ENCODE results near the gene LRRC4B.
A peak's percentile ranks its signal among the peaks of the same experiment; 100 is the strongest.

Gene LRRC4B

DNA sequence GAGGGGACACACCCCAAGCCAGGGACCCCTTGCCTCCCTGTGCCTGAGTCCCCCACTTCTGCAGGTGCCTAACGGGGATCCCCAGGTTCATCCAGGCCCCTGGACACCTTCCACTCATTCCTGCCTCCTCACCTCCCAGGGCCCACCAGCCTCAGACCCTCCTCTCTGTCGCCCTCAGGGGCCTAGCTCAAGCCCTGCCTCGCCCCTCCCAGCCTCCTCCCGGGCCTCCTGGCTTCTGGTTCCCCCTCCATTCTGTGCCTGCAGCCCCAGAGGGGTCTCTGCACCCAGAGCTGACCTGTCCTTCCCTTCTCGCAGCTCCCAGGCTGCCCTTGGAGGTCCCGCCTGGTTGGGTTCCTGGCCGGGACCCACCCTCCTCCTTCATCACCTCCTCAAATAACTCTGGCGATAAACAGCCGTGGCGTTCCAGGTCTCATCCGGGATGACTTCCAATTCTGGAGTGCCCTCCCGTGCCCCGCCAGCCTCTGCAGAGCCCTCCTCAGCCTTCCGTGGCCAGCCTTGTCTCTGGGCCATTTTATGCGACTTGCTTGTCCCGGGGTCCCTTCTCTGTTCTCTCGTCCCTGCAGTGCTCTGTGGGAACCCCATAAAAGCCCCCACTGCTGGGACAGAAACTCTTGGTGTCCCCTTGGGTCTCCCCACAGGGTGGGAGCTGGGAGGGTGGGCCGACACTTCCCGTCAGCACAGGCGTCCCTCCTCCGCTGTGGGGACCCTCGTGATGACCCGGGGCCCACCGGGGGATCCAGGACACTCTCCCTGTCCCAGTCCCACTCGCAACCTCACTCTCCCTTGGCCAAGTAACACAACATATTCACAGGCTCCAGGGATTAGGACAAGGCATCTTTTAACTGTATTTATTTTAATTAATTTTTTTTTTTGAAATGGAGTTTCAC, 66.4 kb downstream of the LRRC4B start:
- Histone ChIP-seq H3K4me3 (ENCODE audit: low read length) (no peak overlapping the region), H3K9me3 (ENCODE audit: control insufficient read depth, low read length) (no peaks in the 10 kb centered on the region), H3K9ac (ENCODE audit: low read length) (no peak overlapping the region), H3K36me3 (ENCODE audit: control insufficient read depth, insufficient read depth, low read length) (no peaks in the 10 kb centered on the region), H3K4me1 (ENCODE audit: control insufficient read depth, insufficient read depth, low read length) (no peaks in the 10 kb centered on the region), H3K27me3 (ENCODE audit: control insufficient read depth, insufficient read depth, low read length) (peaks cover 5% of the 10 kb centered on the region)

DNA sequence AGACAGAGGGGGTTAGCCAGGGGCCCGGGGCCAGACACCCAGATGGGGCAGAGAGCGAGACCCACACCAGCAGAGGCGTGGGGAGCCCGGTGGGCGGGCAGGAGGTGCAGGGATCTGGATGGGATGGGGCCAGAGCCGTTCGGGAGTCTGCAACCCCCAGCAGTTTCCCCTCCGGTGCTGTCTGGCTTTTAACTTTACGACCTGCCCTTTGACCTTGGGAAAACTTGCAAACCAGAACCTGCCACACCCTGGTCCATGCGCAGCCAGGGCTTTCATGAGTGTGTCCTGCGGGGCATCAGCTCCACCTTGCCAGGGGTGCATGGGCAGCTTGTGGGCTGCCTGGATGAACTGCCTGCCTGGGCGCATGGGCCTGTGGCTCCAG, 67.1 kb downstream of the LRRC4B start:
- peaks cover 1% of the 10 kb centered on the region for H3K4me1 ChIP-seq (ENCODE audit: control insufficient read depth, insufficient read depth, low read length)
- no peak overlapping the region for H3K4me3 ChIP-seq (ENCODE audit: low read length)
- no peaks in the 10 kb centered on the region for H3K36me3 ChIP-seq (ENCODE audit: control insufficient read depth, insufficient read depth, low read length)
- peaks cover 9% of the 10 kb centered on the region for H3K27me3 ChIP-seq (ENCODE audit: control insufficient read depth, insufficient read depth, low read length)
- no peaks in the 10 kb centered on the region for H3K9me3 ChIP-seq (ENCODE audit: control insufficient read depth, low read length)
- H3K9ac ChIP-seq (ENCODE audit: low read length), result no peak overlapping the region

- H3K27me3 ChIP-seq (ENCODE audit: control insufficient read depth, insufficient read depth, low read length), result peaks cover 9% of the 10 kb centered on the region
- H3K9me3 ChIP-seq (ENCODE audit: control insufficient read depth, low read length), result no peaks in the 10 kb centered on the region
- peaks cover 3% of the 10 kb centered on the region for H3K4me1 ChIP-seq (ENCODE audit: control insufficient read depth, insufficient read depth, low read length)
- H3K36me3 ChIP-seq (ENCODE audit: control insufficient read depth, insufficient read depth, low read length), result no peaks in the 10 kb centered on the region
- H3K4me3 ChIP-seq (ENCODE audit: low read length), result no peak overlapping the region
- no peak overlapping the region for H3K9ac ChIP-seq (ENCODE audit: low read length)
Measured at GRCh38 chr19:50500753-50501151, 67.5 kb downstream of the LRRC4B start.

DNA sequence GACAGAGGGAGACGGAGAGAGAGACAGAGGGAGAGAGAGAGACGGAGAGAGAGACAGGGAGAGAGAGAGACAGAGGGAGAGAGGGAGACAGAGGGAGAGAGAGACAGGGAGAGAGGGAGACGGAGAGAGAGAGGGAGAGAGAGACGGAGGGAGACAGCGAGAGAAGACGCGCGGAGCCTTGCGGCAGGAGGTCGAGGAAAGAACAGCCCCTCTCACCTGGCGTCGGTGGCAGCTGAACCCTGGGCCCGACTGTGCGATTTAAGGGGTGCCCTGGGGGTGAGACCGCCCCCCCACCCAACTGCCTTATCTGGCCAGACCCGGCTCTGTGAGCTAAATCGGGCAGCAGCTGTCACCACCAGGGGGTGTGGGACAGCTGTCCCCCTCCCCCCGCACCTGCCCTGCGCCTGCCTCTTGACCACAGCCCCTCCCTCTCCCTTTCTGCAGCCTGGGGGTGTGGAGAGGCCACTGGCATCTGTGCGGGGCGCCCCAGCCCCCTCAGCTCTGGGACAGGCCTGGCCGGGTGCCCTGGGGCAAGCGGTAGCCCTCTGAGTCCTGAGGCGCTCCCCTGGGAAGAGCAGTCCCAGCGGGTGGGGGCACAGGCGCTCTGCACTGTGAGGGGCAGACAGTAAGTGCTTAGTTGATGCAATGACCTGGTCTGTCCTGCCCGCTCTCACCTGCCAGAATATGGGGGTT, 68.0 kb downstream of the LRRC4B start:
- H3K4me1 ChIP-seq (ENCODE audit: control insufficient read depth, insufficient read depth, low read length), result peaks cover 3% of the 10 kb centered on the region
- H3K4me3 ChIP-seq (ENCODE audit: low read length), result no peak overlapping the region
- no peaks in the 10 kb centered on the region for H3K36me3 ChIP-seq (ENCODE audit: control insufficient read depth, insufficient read depth, low read length)
- peaks cover 9% of the 10 kb centered on the region for H3K27me3 ChIP-seq (ENCODE audit: control insufficient read depth, insufficient read depth, low read length)
- no peak overlapping the region for H3K9ac ChIP-seq (ENCODE audit: low read length)
- no peaks in the 10 kb centered on the region for H3K9me3 ChIP-seq (ENCODE audit: control insufficient read depth, low read length)

DNA sequence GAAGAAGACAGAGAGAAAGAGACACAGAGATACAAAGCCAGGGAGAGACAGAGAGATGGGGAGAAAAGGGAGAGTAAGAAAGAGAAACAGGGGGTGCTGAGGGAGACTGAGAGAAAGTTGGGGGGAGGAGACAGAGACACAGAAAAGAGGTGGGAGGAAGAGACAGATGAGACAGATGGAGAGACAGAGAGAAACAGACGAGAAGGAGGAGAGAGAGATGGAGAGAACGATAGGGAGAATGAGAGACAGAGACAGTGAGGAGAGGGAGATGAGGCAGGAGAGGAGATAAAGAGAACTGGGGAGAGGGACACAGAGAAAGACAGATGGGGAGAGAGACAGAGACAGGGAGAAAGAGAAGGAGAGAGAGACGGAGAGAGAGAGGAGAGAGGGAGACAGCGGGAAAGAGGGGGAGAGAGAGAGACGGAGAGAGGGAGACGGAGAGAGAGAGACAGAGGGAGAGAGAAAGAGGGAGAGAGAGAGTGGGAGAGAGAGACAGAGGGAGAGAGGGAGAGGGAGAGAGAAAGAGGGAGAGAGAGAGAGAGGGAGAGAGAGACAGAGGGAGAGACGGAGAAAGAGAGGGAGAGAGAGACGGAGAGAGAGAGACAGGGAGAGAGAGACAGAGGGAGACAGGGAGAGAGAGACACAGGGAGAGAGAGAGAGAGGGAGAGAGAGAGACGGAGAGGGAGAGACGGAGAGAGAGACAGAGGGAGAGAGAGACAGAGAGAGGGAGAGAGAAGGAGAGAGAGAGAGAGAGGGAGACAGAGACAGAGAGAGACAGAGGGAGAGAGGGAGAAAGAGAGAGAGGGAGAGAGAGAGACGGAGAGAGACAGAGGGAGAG, 69.8 kb downstream of the LRRC4B start:
- Histone ChIP-seq H3K9ac (ENCODE audit: low read length) (no peak overlapping the region), H3K4me3 (ENCODE audit: low read length) (no peak overlapping the region), H3K4me1 (ENCODE audit: control insufficient read depth, insufficient read depth, low read length) (peaks cover 3% of the 10 kb centered on the region)

GRCh38 chr19:50497022-50497405, 71.2 kb downstream of the LRRC4B start:
- Histone ChIP-seq H3K4me1 (ENCODE audit: control insufficient read depth, insufficient read depth, low read length) (peaks cover 3% of the 10 kb centered on the region), H3K9ac (ENCODE audit: low read length) (peak overlapping the region; percentile 7), H3K4me3 (ENCODE audit: low read length) (no peak overlapping the region), H3K36me3 (ENCODE audit: control insufficient read depth, insufficient read depth, low read length) (no peaks in the 10 kb centered on the region), H3K9me3 (ENCODE audit: control insufficient read depth, low read length) (no peaks in the 10 kb centered on the region), H3K27me3 (ENCODE audit: control insufficient read depth, insufficient read depth, low read length) (peaks cover 13% of the 10 kb centered on the region)

More for the DNA sequence above, 69.8 kb downstream of the LRRC4B start:
- no peaks in the 10 kb centered on the region for H3K36me3 ChIP-seq (ENCODE audit: control insufficient read depth, insufficient read depth, low read length)
- H3K27me3 ChIP-seq (ENCODE audit: control insufficient read depth, insufficient read depth, low read length), result peaks cover 9% of the 10 kb centered on the region
- H3K9me3 ChIP-seq (ENCODE audit: control insufficient read depth, low read length), result no peaks in the 10 kb centered on the region

DNA sequence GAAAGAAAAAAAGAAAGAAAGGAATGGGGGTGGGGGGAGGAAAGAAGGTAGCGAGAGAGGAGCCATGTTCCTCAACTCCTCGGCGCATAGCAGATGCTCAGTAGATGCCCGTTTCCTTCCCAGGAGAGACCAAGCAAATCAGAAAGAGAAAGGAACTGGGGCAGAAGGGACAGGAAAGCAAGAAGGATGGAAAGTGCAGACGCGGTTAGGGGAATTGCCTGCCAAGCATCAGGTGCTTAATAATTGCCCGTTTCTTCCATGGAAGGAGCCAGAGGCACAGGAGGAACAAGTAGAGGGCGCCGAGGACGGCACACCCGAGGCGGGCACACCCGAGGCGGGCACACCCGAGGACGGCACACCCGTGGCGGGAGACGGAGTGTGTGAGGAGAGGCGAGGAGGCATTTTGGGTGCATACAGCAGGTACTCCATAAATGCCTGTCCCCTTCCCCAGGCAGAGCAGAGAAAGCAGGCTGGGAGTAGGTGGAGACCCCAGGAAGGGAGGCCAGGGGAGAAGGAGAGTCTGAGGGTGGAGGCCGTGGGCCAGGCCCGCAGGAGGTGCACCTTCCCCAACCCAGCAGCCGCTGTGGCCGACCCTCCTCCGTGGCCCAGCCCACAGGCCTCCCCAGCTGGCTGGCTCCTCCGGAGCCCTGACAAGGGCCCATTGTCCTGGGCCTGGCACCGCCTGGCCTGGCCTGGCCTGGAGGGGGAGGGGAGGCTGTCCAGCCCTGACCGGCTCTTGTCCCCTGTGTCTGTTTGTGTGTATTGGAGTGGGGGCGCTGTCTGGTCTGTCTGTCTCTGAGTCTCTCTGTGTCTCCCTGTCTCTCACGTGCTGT, 71.8 kb downstream of the LRRC4B start:
- no peak overlapping the region for H3K4me3 ChIP-seq (ENCODE audit: low read length)
- peaks cover 15% of the 10 kb centered on the region for H3K27me3 ChIP-seq (ENCODE audit: control insufficient read depth, insufficient read depth, low read length)
- no peaks in the 10 kb centered on the region for H3K9me3 ChIP-seq (ENCODE audit: control insufficient read depth, low read length)
- H3K36me3 ChIP-seq (ENCODE audit: control insufficient read depth, insufficient read depth, low read length), result no peaks in the 10 kb centered on the region
- H3K4me1 ChIP-seq (ENCODE audit: control insufficient read depth, insufficient read depth, low read length), result peaks cover 3% of the 10 kb centered on the region
- H3K9ac ChIP-seq (ENCODE audit: low read length), result peak overlapping the region; percentile 7

GRCh38 chr19:50495020-50495531, 73.2 kb downstream of the LRRC4B start:
- no peak overlapping the region for H3K9ac ChIP-seq (ENCODE audit: low read length)
- peaks cover 15% of the 10 kb centered on the region for H3K27me3 ChIP-seq (ENCODE audit: control insufficient read depth, insufficient read depth, low read length)
- H3K4me1 ChIP-seq (ENCODE audit: control insufficient read depth, insufficient read depth, low read length), result peaks cover 3% of the 10 kb centered on the region
- no peak overlapping the region for H3K4me3 ChIP-seq (ENCODE audit: low read length)
- no peaks in the 10 kb centered on the region for H3K9me3 ChIP-seq (ENCODE audit: control insufficient read depth, low read length)
- no peaks in the 10 kb centered on the region for H3K36me3 ChIP-seq (ENCODE audit: control insufficient read depth, insufficient read depth, low read length)

DNA sequence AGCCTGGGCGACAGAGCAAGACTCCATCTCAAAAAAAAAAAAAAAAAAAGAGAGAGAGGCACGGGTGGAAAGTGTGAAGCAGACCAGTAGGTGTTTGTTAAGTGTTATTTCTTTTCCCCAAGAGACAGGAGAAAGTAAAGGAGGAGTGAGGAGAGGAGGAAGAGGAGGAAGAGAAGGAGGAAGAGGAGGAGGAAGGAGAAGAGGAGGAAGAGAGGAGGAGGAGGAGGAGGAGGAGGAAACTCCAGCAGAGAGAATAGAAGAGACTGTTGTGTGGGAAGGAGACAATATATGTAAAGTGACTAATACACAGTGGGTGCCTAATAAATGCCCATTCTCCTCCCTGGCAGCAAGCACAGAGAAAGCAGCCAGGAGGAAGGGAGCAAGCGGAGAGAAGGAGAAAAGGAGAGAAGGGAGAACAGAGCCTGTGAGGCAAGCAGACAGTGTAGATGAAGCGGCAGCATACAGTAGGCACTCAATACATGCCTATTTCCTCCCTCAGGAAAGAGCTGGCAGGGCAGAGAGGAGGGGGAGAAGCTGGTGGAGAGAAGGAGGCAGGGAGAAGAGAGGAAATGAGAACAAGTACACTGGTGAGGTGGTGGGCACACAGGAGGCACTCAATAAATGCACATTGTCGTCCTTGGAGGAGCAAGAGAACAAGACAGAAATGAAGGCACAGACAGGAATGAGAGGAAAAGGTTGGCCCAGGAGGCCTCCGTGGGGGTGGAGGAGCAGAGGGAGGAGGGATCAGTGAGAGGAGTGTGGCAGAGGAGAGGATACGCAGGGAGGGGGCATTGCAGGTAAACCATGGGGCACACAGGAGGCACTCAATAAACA, 73.8 kb downstream of the LRRC4B start:
- H3K9me3 ChIP-seq (ENCODE audit: control insufficient read depth, low read length), result no peaks in the 10 kb centered on the region
- peaks cover 3% of the 10 kb centered on the region for H3K4me1 ChIP-seq (ENCODE audit: control insufficient read depth, insufficient read depth, low read length)
- no peak overlapping the region for H3K9ac ChIP-seq (ENCODE audit: low read length)
- H3K36me3 ChIP-seq (ENCODE audit: control insufficient read depth, insufficient read depth, low read length), result no peaks in the 10 kb centered on the region
- peaks cover 15% of the 10 kb centered on the region for H3K27me3 ChIP-seq (ENCODE audit: control insufficient read depth, insufficient read depth, low read length)
- H3K4me3 ChIP-seq (ENCODE audit: low read length), result no peak overlapping the region

GRCh38 chr19:50493171-50493570, 75.1 kb downstream of the LRRC4B start:
- Histone ChIP-seq H3K36me3 (ENCODE audit: control insufficient read depth, insufficient read depth, low read length) (no peaks in the 10 kb centered on the region), H3K9ac (ENCODE audit: low read length) (no peak overlapping the region), H3K4me3 (ENCODE audit: low read length) (no peak overlapping the region), H3K27me3 (ENCODE audit: control insufficient read depth, insufficient read depth, low read length) (peaks cover 18% of the 10 kb centered on the region), H3K9me3 (ENCODE audit: control insufficient read depth, low read length) (no peaks in the 10 kb centered on the region), H3K4me1 (ENCODE audit: control insufficient read depth, insufficient read depth, low read length) (peaks cover 3% of the 10 kb centered on the region)
